Peyer's patch (tissue), 4 donors: ENCODE data around the gene MDFIC. TPM values are rescaled to one million over a fixed set of nuclear protein-coding genes. Genes with fewer than 3 reads are reported as not detected.

Source experiments
- DNase-seq, 3 donors: peaks; one replicate each; pipeline ENCODE4 v3.0.0-alpha.2; 2017 to 2019
- H3K27ac ChIP-seq, 4 donors: fragments of 200-600 bp; sonication (generic); one replicate each; pipeline ENCODE4 v1.5.1; 2016 to 2019
- H3K27me3 ChIP-seq, 2 donors: fragments of 200-600 bp; sonication (generic); one replicate each; pipeline ENCODE4 v1.5.1; 2019
- H3K36me3 ChIP-seq, 3 donors: fragments of 200-600 bp; sonication (generic); one replicate each; pipeline ENCODE4 v1.5.1; 2016 to 2019
- H3K4me1 ChIP-seq, 4 donors: fragments of 200-600 bp; sonication (generic); one replicate each; pipeline ENCODE4 v1.5.1; 2016 to 2019
- H3K4me3 ChIP-seq, 4 donors: fragments of 200-600 bp; sonication (generic); 1 replicate in 3 of 4; 2 replicates in 1 of 4; pipeline ENCODE4 v1.5.1; 2016 to 2019; ENCODE audit warnings: mild to moderate bottlenecking in 1 of 4
- H3K9me3 ChIP-seq, 4 donors: fragments of 200-600 bp; sonication (generic); one replicate each; pipeline ENCODE4 v1.5.1; 2016 to 2019; ENCODE audit warnings: mild to moderate bottlenecking in 1 of 4
- CTCF ChIP-seq, 6 experiments: fragments of 450-650 bp in 4 of 6; fragments of 200-600 bp in 2 of 6; sonication (generic) in 1 of 6; IDR thresholded peaks; one replicate each; pipeline ENCODE4 v1.5.1; 2017 to 2019; ENCODE audit warnings: antibody characterized with exemption in 6 of 6, mild to moderate bottlenecking in 3 of 6, moderate library complexity in 1 of 6
- POLR2A ChIP-seq, 2 donors: fragments of 450-650 bp; IDR thresholded peaks; one replicate each; pipeline ENCODE4 v1.5.1; 2017; ENCODE audit warnings: antibody characterized with exemption in 2 of 2, mild to moderate bottlenecking in 2 of 2, moderate library complexity in 2 of 2
- total RNA-seq, 4 donors: library from RNA; depleted of rRNA; stranded (reverse); fragments of >200 nt; gene quantifications; one replicate each; pipeline ENCODE4 v1.1.0, GENCODE V29; 2016

MDFIC gene
- total RNA-seq, 4 donors from 2014 or later: 4.3 to 36.3 (median 9.0) TPM

GRCh38 chr7:115047958-115048720, 126.2 kb downstream of the MDFIC start:
- no peak for TF ChIP-seq CTCF (IDR thresholded peaks at IDR 0.05)
- TF ChIP-seq POLR2A (IDR thresholded peaks at IDR 0.05): no peak
- Histone ChIP-seq H3K4me1 (no peaks in the 10 kb centered on the region), H3K36me3 (no peaks in the 10 kb centered on the region), H3K27me3 (no peaks in the 10 kb centered on the region), H3K9me3 (no peaks in the 10 kb centered on the region), H3K4me3 (no peak overlapping the region), H3K27ac (no peak overlapping the region)
- DNase-seq: no peak

GRCh38 chr7:115052706-115053105, 130.8 kb downstream of the MDFIC start:
- no peaks in the 10 kb centered on the region for H3K27me3 ChIP-seq
- H3K27ac ChIP-seq: no peak overlapping the region
- TF ChIP-seq CTCF (IDR thresholded peaks at IDR 0.05) (no peak), POLR2A (IDR thresholded peaks at IDR 0.05) (no peak)
- no peak for DNase-seq
- no peaks in the 10 kb centered on the region for H3K36me3 ChIP-seq
- H3K4me3 ChIP-seq: no peak overlapping the region
- no peaks in the 10 kb centered on the region for H3K9me3 ChIP-seq
- no peaks in the 10 kb centered on the region for H3K4me1 ChIP-seq

- Histone ChIP-seq H3K36me3 (no peaks in the 10 kb centered on the region), H3K27me3 (no peaks in the 10 kb centered on the region), H3K4me1 (no peaks in the 10 kb centered on the region), H3K4me3 (no peak overlapping the region), H3K27ac (no peak overlapping the region), H3K9me3 (no peaks in the 10 kb centered on the region)
- TF ChIP-seq POLR2A (IDR thresholded peaks at IDR 0.05) (no peak), CTCF (IDR thresholded peaks at IDR 0.05) (no peak)
- DNase-seq: no peak
Observed at GRCh38 chr7:115054478-115055065, 132.7 kb downstream of the MDFIC start.

- Histone ChIP-seq H3K27ac (no peak overlapping the region), H3K9me3 (no peaks in the 10 kb centered on the region), H3K4me3 (no peak overlapping the region), H3K36me3 (no peaks in the 10 kb centered on the region), H3K27me3 (no peaks in the 10 kb centered on the region), H3K4me1 (no peaks in the 10 kb centered on the region)
- TF ChIP-seq POLR2A (IDR thresholded peaks at IDR 0.05) (no peak), CTCF (IDR thresholded peaks at IDR 0.05) (no peak)
- DNase-seq: no peak
Observed at GRCh38 chr7:115056019-115056418, 134.1 kb downstream of the MDFIC start.

- Histone ChIP-seq H3K27ac (no peak overlapping the region), H3K4me1 (no peaks in the 10 kb centered on the region), H3K4me3 (no peak overlapping the region), H3K27me3 (no peaks in the 10 kb centered on the region), H3K9me3 (no peaks in the 10 kb centered on the region), H3K36me3 (no peaks in the 10 kb centered on the region)
- no peak for DNase-seq
- no peak for TF ChIP-seq POLR2A (IDR thresholded peaks at IDR 0.05)
- no peak for TF ChIP-seq CTCF (IDR thresholded peaks at IDR 0.05)
Observed at GRCh38 chr7:115058726-115059125, 136.8 kb downstream of the MDFIC start.
